CD14-positive monocyte (primary cell): Measurements from ENCODE around the gene TBC1D5. TPM values are rescaled to one million over a fixed set of nuclear protein-coding genes. Genes with fewer than 3 reads are reported as not detected.

Experiments
- DNase-seq, 3 donors: peaks; one replicate each; pipeline ENCODE4 v3.0.0-alpha.2; 2011 to 2022
- H2AFZ ChIP-seq: 2 replicates; pipeline ENCODE4 v1.6.0; 2012; ENCODE audit warnings: mild to moderate bottlenecking, low read depth, low read length, inconsistent platforms; ENCODE audit not compliant: insufficient read depth, poor library complexity, severe bottlenecking
- H3K27ac ChIP-seq, 2 donors: 1 replicate in 1 of 2; 2 replicates in 1 of 2; pipeline ENCODE4 v1.5.1; 2012 to 2013; ENCODE audit warnings: low read length in 2 of 2, control low read depth in 1 of 2, inconsistent platforms in 1 of 2, low read depth in 1 of 2, mild to moderate bottlenecking in 1 of 2
- H3K27me3 ChIP-seq, 2 donors: one replicate each; pipeline versions ENCODE4 v1.6.0 to v1.6.1; 2011 to 2013; ENCODE audit warnings: low read length in 2 of 2; ENCODE audit not compliant: control insufficient read depth in 2 of 2, insufficient read depth in 2 of 2
- H3K36me3 ChIP-seq, 2 donors: replicated peaks in 1 of 2; 1 replicate in 1 of 2; 2 replicates in 1 of 2; pipeline versions ENCODE4 v1.5.1 to v1.6.1; 2012 to 2013; ENCODE audit warnings: low read length in 2 of 2, control low read depth in 1 of 2, inconsistent platforms in 1 of 2, mild to moderate bottlenecking in 1 of 2; ENCODE audit not compliant: insufficient read depth in 2 of 2, control insufficient read depth in 1 of 2
- H3K4me1 ChIP-seq, 2 donors: 1 replicate in 1 of 2; 2 replicates in 1 of 2; pipeline versions ENCODE4 v1.5.1 to v1.6.1; 2012 to 2013; ENCODE audit warnings: low read length in 2 of 2, control low read depth in 1 of 2, inconsistent platforms in 1 of 2, mild to moderate bottlenecking in 1 of 2, moderate library complexity in 1 of 2; ENCODE audit not compliant: insufficient read depth in 2 of 2, control insufficient read depth in 1 of 2
- H3K4me2 ChIP-seq: replicated peaks from 2 replicates; pipeline ENCODE3; 2012; ENCODE audit warnings: low read length, moderate library complexity, mild to moderate bottlenecking; ENCODE audit not compliant: poor library complexity, severe bottlenecking; ENCODE audit errors: extremely low read depth
- H3K4me3 ChIP-seq, 3 experiments: fragments of 200-600 bp in 1 of 3; sonication (generic) in 1 of 3; replicated peaks in 1 of 3; 1 replicate in 2 of 3; 2 replicates in 1 of 3; pipeline ENCODE4 v1.5.1; 2011 to 2013; ENCODE audit warnings: low read length in 3 of 3, mild to moderate bottlenecking in 3 of 3, control low read depth in 2 of 3, low read depth in 2 of 3, inconsistent platforms in 1 of 3, moderate library complexity in 1 of 3
- H3K79me2 ChIP-seq: 2 replicates; pipeline ENCODE4 v1.6.0; 2012; ENCODE audit warnings: mild to moderate bottlenecking, control low read depth, inconsistent platforms, low read length, moderate library complexity; ENCODE audit not compliant: insufficient read depth
- H3K9ac ChIP-seq: 2 replicates; pipeline ENCODE4 v1.6.0; 2017; ENCODE audit warnings: low read length, mild to moderate bottlenecking; ENCODE audit not compliant: insufficient read depth, poor library complexity, severe bottlenecking
- H3K9me3 ChIP-seq, 2 donors: replicated peaks in 1 of 2; 1 replicate in 1 of 2; 2 replicates in 1 of 2; pipeline versions ENCODE4 v1.5.1 to v1.6.1; 2012 to 2013; ENCODE audit warnings: low read length in 2 of 2, control low read depth in 1 of 2; ENCODE audit not compliant: control insufficient read depth in 1 of 2, insufficient read depth in 1 of 2
- H4K20me1 ChIP-seq: 2 replicates; pipeline ENCODE4 v1.6.0; 2012; ENCODE audit warnings: mild to moderate bottlenecking, low read length, control low read depth, moderate library complexity; ENCODE audit not compliant: insufficient read depth
- H3K27ac Mint-ChIP-seq, 7 donors: one replicate each; pipeline ENCODE4 v1.8.0; 2020; ENCODE audit warnings: mild to moderate bottlenecking in 7 of 7, mixed read lengths in 7 of 7, moderate library complexity in 6 of 7, inconsistent platforms in 2 of 7
- H3K27me3 Mint-ChIP-seq, 3 donors: one replicate each; pipeline ENCODE4 v1.8.0; 2021 to 2022; ENCODE audit warnings: low read depth in 3 of 3, mild to moderate bottlenecking in 3 of 3, mixed read lengths in 3 of 3, moderate library complexity in 3 of 3, inconsistent platforms in 1 of 3
- H3K36me3 Mint-ChIP-seq, 2 donors: one replicate each; pipeline ENCODE4 v1.8.0; 2020; ENCODE audit warnings: mixed read lengths in 2 of 2, inconsistent platforms in 1 of 2, mild to moderate bottlenecking in 1 of 2
- H3K4me1 Mint-ChIP-seq: one replicate; pipeline ENCODE4 v1.8.0; 2020; ENCODE audit warnings: mild to moderate bottlenecking, mixed read lengths
- H3K4me3 Mint-ChIP-seq, 2 donors: one replicate each; pipeline ENCODE4 v1.8.0; 2020; ENCODE audit warnings: mild to moderate bottlenecking in 2 of 2, mixed read lengths in 2 of 2, moderate library complexity in 1 of 2
- H3K9me3 Mint-ChIP-seq, 7 donors: one replicate each; pipeline ENCODE4 v1.8.0; 2020 to 2022; ENCODE audit warnings: mixed read lengths in 7 of 7, mild to moderate bottlenecking in 6 of 7, moderate library complexity in 6 of 7, inconsistent platforms in 2 of 7
- WGBS: methylation state at CpG from one replicate; pipeline ENCODE4 v1.1.5; 2013; ENCODE audit warnings: missing lambda C conversion rate; ENCODE audit not compliant: insufficient coverage; 5-methylcytosine and 5-hydroxymethylcytosine counted together
- intact Hi-C, 2 donors: fragments of 100-400 bp; cut with micrococcal nuclease; formaldehyde crosslinking; loops; one replicate each; pipeline versions ENCODE4 v1.15.0 to v1.15.1; 2023
- polyA plus RNA-seq, 3 donors: library from polyadenylated mRNA; depleted of rRNA in 1 of 3; unstranded in 2 of 3; stranded (reverse) in 1 of 3; fragments of 300-500 nt in 2 of 3; fragments of >200 nt in 1 of 3; fragmentation: Illumina TruSeq in 2 of 3; gene quantifications; 1 replicate in 2 of 3; 2 replicates in 1 of 3; pipeline ENCODE4 v1.2.3, GENCODE V29; 2012 to 2021
- TF ChIP-seq, protein P1 (sequence below): fragments of 200-600 bp; IDR thresholded peaks from one replicate; pipeline ENCODE4 v1.8.0; 2022; ENCODE audit warnings: antibody characterized with exemption, mild to moderate bottlenecking

TBC1D5 gene
- polyA plus RNA-seq, 3 donors = 17.6 to 35.3 (median 21.0) TPM

DNA sequence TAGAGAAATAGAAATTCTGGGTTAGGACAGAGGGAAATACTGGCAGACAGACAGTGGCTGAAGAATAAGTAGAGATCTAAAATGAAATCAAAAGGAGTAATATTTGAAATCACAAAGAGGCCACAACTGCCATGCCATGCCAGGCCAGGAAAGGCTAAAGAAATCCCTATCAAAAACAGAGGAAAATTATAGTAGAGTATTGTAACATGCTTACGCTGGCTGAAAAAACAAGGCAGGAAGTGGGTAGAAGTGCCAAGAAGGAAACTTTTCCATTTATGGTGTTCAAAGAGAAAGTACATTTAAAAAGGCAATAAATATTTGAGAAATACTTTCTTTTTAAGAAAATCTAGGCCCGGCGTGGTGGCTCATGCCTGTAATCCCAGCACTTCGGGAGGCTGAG, 442.0 kb downstream of the TBC1D5 start:
- Mint-ChIP-seq H3K4me3 (no peak overlapping the region), H3K27me3 (no peaks in the 10 kb centered on the region), H3K9me3 (no peaks in the 10 kb centered on the region), H3K27ac (no peak overlapping the region), H3K4me1 (no peaks in the 10 kb centered on the region), H3K36me3 (peaks cover 17 to 24% of the 10 kb centered on the region in 2 donors)
- no peaks in the 10 kb centered on the region for H3K9me3 ChIP-seq
- H3K27me3 ChIP-seq = no peaks in the 10 kb centered on the region
- H2AFZ ChIP-seq = no peak overlapping the region
- H3K27ac ChIP-seq = no peak overlapping the region
- no peak for DNase-seq
- TF ChIP-seq, protein P1, sequence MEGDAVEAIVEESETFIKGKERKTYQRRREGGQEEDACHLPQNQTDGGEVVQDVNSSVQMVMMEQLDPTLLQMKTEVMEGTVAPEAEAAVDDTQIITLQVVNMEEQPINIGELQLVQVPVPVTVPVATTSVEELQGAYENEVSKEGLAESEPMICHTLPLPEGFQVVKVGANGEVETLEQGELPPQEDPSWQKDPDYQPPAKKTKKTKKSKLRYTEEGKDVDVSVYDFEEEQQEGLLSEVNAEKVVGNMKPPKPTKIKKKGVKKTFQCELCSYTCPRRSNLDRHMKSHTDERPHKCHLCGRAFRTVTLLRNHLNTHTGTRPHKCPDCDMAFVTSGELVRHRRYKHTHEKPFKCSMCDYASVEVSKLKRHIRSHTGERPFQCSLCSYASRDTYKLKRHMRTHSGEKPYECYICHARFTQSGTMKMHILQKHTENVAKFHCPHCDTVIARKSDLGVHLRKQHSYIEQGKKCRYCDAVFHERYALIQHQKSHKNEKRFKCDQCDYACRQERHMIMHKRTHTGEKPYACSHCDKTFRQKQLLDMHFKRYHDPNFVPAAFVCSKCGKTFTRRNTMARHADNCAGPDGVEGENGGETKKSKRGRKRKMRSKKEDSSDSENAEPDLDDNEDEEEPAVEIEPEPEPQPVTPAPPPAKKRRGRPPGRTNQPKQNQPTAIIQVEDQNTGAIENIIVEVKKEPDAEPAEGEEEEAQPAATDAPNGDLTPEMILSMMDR = no peak
- intact Hi-C loops = no loop called here
- peaks cover 0 to 19% of the 10 kb centered on the region in 2 donors for H3K36me3 ChIP-seq
- no peaks in the 10 kb centered on the region for H4K20me1 ChIP-seq
- no peaks in the 10 kb centered on the region for H3K4me1 ChIP-seq
- H3K79me2 ChIP-seq = no peaks in the 10 kb centered on the region
- H3K4me2 ChIP-seq = no peak overlapping the region
- no peak overlapping the region for H3K9ac ChIP-seq
- 77% methylated on average over 3 of the region's 4 CpGs for WGBS
- no peak overlapping the region for H3K4me3 ChIP-seq

DNA sequence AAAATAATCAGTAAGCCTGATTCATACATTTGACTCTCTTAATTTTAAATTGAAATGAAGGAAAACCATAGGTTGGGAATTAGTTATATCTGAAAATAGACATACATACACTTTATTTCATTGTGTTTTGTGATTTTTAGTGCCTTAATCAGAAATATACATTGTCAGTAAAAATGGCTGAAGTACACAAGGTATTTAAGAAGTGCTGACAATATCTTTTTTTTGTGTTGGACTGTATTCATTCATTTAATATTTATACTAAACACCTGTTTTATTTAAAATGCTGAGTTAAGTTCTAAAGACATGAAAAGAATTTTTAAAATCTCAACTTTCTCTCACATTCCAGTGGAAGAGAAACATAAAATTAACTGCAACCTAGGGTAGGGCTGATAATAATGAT, 444.4 kb downstream of the TBC1D5 start:
- no peaks in the 10 kb centered on the region for H3K9me3 ChIP-seq
- H3K27me3 ChIP-seq = no peaks in the 10 kb centered on the region
- H3K36me3 Mint-ChIP-seq = peaks cover 17 to 21% of the 10 kb centered on the region in 2 donors
- H2AFZ ChIP-seq = no peak overlapping the region
- no peak for DNase-seq
- intact Hi-C loops = no loop called here
- H4K20me1 ChIP-seq = no peaks in the 10 kb centered on the region
- no peaks in the 10 kb centered on the region for H3K4me1 ChIP-seq
- H3K9me3 Mint-ChIP-seq = no peaks in the 10 kb centered on the region
- H3K4me3 ChIP-seq = no peak overlapping the region
- no peak overlapping the region for H3K4me3 Mint-ChIP-seq
- peaks cover 0 to 19% of the 10 kb centered on the region in 2 donors for H3K36me3 ChIP-seq
- H3K27ac Mint-ChIP-seq = no peak overlapping the region
- H3K9ac ChIP-seq = no peak overlapping the region
- no peaks in the 10 kb centered on the region for H3K27me3 Mint-ChIP-seq
- H3K79me2 ChIP-seq = no peaks in the 10 kb centered on the region
- H3K4me1 Mint-ChIP-seq = no peaks in the 10 kb centered on the region
- TF ChIP-seq, protein P1 = no peak
- no peak overlapping the region for H3K4me2 ChIP-seq
- no peak overlapping the region for H3K27ac ChIP-seq
